ENCODE data around the gene SLC22A13. TPM values are rescaled to one million over a fixed set of nuclear protein-coding genes. Genes with fewer than 3 reads are reported as not detected.

SLC22A13 gene
- total RNA-seq, 4 donors from 2014 or later, result 0.78 TPM; not detected in 3

- peaks cover 0 to 9% (median 0%) of the 10 kb centered on the region in 4 donors for H3K4me1 ChIP-seq
- 91% methylated on average over 2 of the region's 2 CpGs for WGBS, 2 donors
- no peak overlapping the region for H3K27ac ChIP-seq
- peaks cover 0 to 9% (median 0%) of the 10 kb centered on the region in 3 donors for H3K36me3 ChIP-seq
- no peak for TF ChIP-seq POLR2A (IDR thresholded peaks at IDR 0.05)
- no peak for TF ChIP-seq EP300 (IDR thresholded peaks at IDR 0.05)
- no peak for TF ChIP-seq CTCF (IDR thresholded peaks at IDR 0.05)
- H3K4me3 ChIP-seq, result no peak overlapping the region
- DNase-seq (ENCODE audit: low spot score in 2 of 2), result no peak
- no peaks in the 10 kb centered on the region for H3K9me3 ChIP-seq
- H3K27me3 ChIP-seq, result no peaks in the 10 kb centered on the region
Measured at GRCh38 chr3:38260474-38260873, 5.1 kb upstream of the SLC22A13 start.

GRCh38 chr3:38264353-38264771, 1.2 kb upstream of the SLC22A13 start:
- no peak for DNase-seq (ENCODE audit: low spot score in 2 of 2)
- Histone ChIP-seq H3K4me1 (no peaks in the 10 kb centered on the region), H3K4me3 (no peak overlapping the region), H3K9me3 (no peaks in the 10 kb centered on the region), H3K27me3 (no peaks in the 10 kb centered on the region), H3K27ac (no peak overlapping the region), H3K36me3 (peaks cover 0 to 9% (median 0%) of the 10 kb centered on the region in 3 donors)
- TF ChIP-seq EP300 (IDR thresholded peaks at IDR 0.05) (no peak), CTCF (IDR thresholded peaks at IDR 0.05) (no peak), POLR2A (IDR thresholded peaks at IDR 0.05) (no peak)
- WGBS, 2 donors, result 0% methylated on average over 1 of the region's 1 CpG

DNA sequence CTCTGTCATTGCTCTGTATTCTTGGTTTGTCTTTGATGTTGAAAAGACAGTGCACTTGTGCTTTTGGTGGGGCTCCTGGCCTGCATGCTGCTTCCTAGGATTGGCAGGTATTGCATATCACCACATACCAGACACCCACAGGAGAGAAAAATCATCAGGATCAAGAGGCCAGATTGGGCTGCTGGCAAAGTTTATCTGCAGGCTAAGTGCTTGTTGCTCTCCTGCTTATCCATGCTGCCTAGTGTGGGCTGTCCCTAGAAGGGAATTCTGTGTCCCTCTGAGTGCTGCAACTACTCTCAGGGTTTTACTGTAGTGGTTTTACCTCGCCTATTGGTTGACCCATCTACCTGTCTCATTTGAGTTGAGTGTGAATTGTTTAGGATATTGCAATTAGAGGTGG, 833 bp upstream of the SLC22A13 start:
- TF ChIP-seq POLR2A (IDR thresholded peaks at IDR 0.05), result no peak
- Histone ChIP-seq H3K4me3 (no peak overlapping the region), H3K27me3 (no peaks in the 10 kb centered on the region), H3K36me3 (peaks cover 0 to 9% (median 0%) of the 10 kb centered on the region in 3 donors), H3K9me3 (no peaks in the 10 kb centered on the region), H3K27ac (no peak overlapping the region), H3K4me1 (no peaks in the 10 kb centered on the region)
- DNase-seq (ENCODE audit: low spot score in 2 of 2), result no peak
- WGBS, 2 donors, result 87 to 93% methylated on average over 1 of the region's 1 CpG

DNA sequence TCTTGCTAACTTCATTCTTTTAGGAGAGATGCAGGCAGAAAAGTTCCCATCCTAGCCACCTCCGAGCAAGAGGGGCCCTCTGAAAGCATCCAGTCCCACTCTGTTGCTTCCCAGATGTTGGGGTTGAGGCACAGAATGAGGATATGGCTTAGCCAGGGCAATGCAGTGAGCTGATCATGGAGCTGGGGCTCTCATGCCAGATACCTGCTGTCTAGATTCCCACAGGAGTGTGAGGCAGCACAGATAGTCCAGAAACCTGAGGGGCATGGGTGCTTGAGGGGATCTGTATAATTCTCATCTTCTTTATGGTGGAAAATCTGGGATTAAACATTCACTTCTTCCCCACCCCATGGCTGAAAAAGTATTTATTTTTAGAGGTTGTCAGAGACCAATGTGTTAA, 1.2 kb downstream of the SLC22A13 start:
- WGBS, 2 donors, result 73 to 100% methylated on average over 1 of the region's 1 CpG
- no peaks in the 10 kb centered on the region for H3K9me3 ChIP-seq

DNA sequence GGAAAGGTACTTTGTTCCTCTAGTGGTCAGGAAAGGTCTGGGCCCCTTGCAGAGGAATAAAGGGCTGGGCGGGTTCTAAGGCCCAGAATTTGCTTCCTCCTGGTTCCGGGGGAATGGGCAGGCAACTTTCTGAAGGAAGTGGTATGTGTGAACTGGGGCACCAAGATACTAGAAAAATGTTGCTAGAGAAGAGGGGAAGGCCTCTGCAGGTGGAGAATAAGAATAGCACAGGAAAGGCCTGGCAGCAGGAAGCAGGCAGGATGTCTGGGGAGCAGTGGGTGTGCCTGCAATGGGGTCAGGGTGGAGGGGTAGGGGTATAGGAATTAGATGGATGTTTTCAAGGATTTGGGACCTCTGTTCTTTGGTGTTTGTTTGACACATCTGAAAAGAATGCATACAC, 2.0 kb downstream of the SLC22A13 start:
- Histone ChIP-seq H3K4me3 (no peak overlapping the region), H3K9me3 (no peaks in the 10 kb centered on the region), H3K27me3 (no peaks in the 10 kb centered on the region), H3K36me3 (no peaks in the 10 kb centered on the region), H3K4me1 (no peaks in the 10 kb centered on the region), H3K27ac (no peak overlapping the region)
- 66 to 91% methylated on average over 2 of the region's 2 CpGs for WGBS, 2 donors
- no peak for TF ChIP-seq EP300 (IDR thresholded peaks at IDR 0.05)
- no peak for TF ChIP-seq CTCF (IDR thresholded peaks at IDR 0.05)
- no peak for TF ChIP-seq POLR2A (IDR thresholded peaks at IDR 0.05)
- DNase-seq (ENCODE audit: low spot score in 2 of 2), result no peak

More for the DNA sequence above, 1.2 kb downstream of the SLC22A13 start:
- TF ChIP-seq EP300 (IDR thresholded peaks at IDR 0.05), result no peak
- no peak for TF ChIP-seq CTCF (IDR thresholded peaks at IDR 0.05)
- no peak for TF ChIP-seq POLR2A (IDR thresholded peaks at IDR 0.05)
- no peak overlapping the region for H3K4me3 ChIP-seq
- no peak overlapping the region for H3K27ac ChIP-seq
- H3K4me1 ChIP-seq, result no peaks in the 10 kb centered on the region
- H3K36me3 ChIP-seq, result no peaks in the 10 kb centered on the region
- no peaks in the 10 kb centered on the region for H3K27me3 ChIP-seq
- no peak for DNase-seq (ENCODE audit: low spot score in 2 of 2)

DNA sequence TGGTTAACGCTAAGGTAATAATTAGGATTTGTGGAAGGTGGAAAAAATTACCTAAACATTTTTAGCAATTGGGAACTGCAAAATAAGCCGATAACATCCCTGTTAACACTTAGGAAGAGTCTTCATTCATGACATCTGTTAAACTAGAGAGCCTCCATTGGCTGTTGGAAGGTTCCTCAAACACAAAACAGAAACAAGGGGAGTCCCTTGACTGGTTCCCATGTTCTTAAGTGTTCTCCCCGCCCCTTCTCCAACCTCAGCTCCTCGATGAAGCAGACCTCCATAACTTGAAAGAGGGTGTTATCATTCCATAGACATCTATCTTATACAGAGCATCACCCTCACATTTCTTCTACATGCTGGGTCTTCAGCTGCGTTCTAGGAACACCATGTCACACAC, 2.5 kb downstream of the SLC22A13 start:
- no peaks in the 10 kb centered on the region for H3K4me1 ChIP-seq
- H3K9me3 ChIP-seq, result no peaks in the 10 kb centered on the region
- H3K36me3 ChIP-seq, result no peaks in the 10 kb centered on the region
- TF ChIP-seq CTCF (IDR thresholded peaks at IDR 0.05), result no peak
- TF ChIP-seq EP300 (IDR thresholded peaks at IDR 0.05), result no peak
- no peak for TF ChIP-seq POLR2A (IDR thresholded peaks at IDR 0.05)
- no peak for DNase-seq (ENCODE audit: low spot score in 2 of 2)
- H3K4me3 ChIP-seq, result no peak overlapping the region
- H3K27ac ChIP-seq, result no peak overlapping the region
- no peaks in the 10 kb centered on the region for H3K27me3 ChIP-seq
- WGBS, 2 donors, result 73 to 83% methylated on average over 5 of the region's 5 CpGs
